ENCODE data around the gene SMIM21.

Gene SMIM21

GRCh38 chr18:75421656-75422055 is 5.8 kb downstream of the SMIM21 start:
- Histone ChIP-seq H3K36me3 (ENCODE audit: insufficient read depth, low read length) (no peaks in the 10 kb centered on the region), H3K4me3 (ENCODE audit: low read depth in 1 of 2, low read length in 2 of 2) (no peak overlapping the region), H3K9me3 (ENCODE audit: low read length) (no peaks in the 10 kb centered on the region), H3K4me1 (ENCODE audit: insufficient read depth, low read length) (no peaks in the 10 kb centered on the region), H3K27ac (ENCODE audit: low read depth, low read length) (no peak overlapping the region), H3K27me3 (ENCODE audit: control insufficient read depth in 1 of 2, insufficient read depth in 2 of 2, low read length in 2 of 2) (no peaks in the 10 kb centered on the region), H3K9ac (ENCODE audit: low read length) (no peak overlapping the region)

GRCh38 chr18:75418293-75419005 is 9.1 kb downstream of the SMIM21 start:
- H3K4me3 ChIP-seq (ENCODE audit: low read depth in 1 of 2, low read length in 2 of 2): no peak overlapping the region
- no peaks in the 10 kb centered on the region for H3K9me3 ChIP-seq (ENCODE audit: low read length)
- H3K27me3 ChIP-seq (ENCODE audit: control insufficient read depth in 1 of 2, insufficient read depth in 2 of 2, low read length in 2 of 2): no peaks in the 10 kb centered on the region
- H3K4me1 ChIP-seq (ENCODE audit: insufficient read depth, low read length): no peaks in the 10 kb centered on the region
- no peak overlapping the region for H3K27ac ChIP-seq (ENCODE audit: low read depth, low read length)
- H3K9ac ChIP-seq (ENCODE audit: low read length): no peak overlapping the region
- H3K36me3 ChIP-seq (ENCODE audit: insufficient read depth, low read length): no peaks in the 10 kb centered on the region

GRCh38 chr18:75410611-75411010 is 16.9 kb downstream of the SMIM21 start:
- no peaks in the 10 kb centered on the region for H3K27me3 ChIP-seq (ENCODE audit: control insufficient read depth in 1 of 2, insufficient read depth in 2 of 2, low read length in 2 of 2)
- H3K4me1 ChIP-seq (ENCODE audit: insufficient read depth, low read length): no peaks in the 10 kb centered on the region
- H3K36me3 ChIP-seq (ENCODE audit: insufficient read depth, low read length): no peaks in the 10 kb centered on the region
- H3K9me3 ChIP-seq (ENCODE audit: low read length): no peaks in the 10 kb centered on the region
- no peak overlapping the region for H3K27ac ChIP-seq (ENCODE audit: low read depth, low read length)
- H3K4me3 ChIP-seq (ENCODE audit: low read depth in 1 of 2, low read length in 2 of 2): no peak overlapping the region
- no peak overlapping the region for H3K9ac ChIP-seq (ENCODE audit: low read length)

- no peak overlapping the region for H3K4me3 ChIP-seq (ENCODE audit: low read depth in 1 of 2, low read length in 2 of 2)
- H3K27me3 ChIP-seq (ENCODE audit: control insufficient read depth in 1 of 2, insufficient read depth in 2 of 2, low read length in 2 of 2): no peaks in the 10 kb centered on the region
- no peak overlapping the region for H3K27ac ChIP-seq (ENCODE audit: low read depth, low read length)
- H3K4me1 ChIP-seq (ENCODE audit: insufficient read depth, low read length): no peaks in the 10 kb centered on the region
- no peak overlapping the region for H3K9ac ChIP-seq (ENCODE audit: low read length)
- no peaks in the 10 kb centered on the region for H3K36me3 ChIP-seq (ENCODE audit: insufficient read depth, low read length)
- no peaks in the 10 kb centered on the region for H3K9me3 ChIP-seq (ENCODE audit: low read length)
These were observed 17.7 kb downstream of the SMIM21 start for GRCh38 chr18:75409806-75410205.

GRCh38 chr18:75408554-75409506 is 18.7 kb downstream of the SMIM21 start:
- H3K4me3 ChIP-seq (ENCODE audit: low read depth in 1 of 2, low read length in 2 of 2): no peak overlapping the region
- no peak overlapping the region for H3K27ac ChIP-seq (ENCODE audit: low read depth, low read length)
- H3K4me1 ChIP-seq (ENCODE audit: insufficient read depth, low read length): no peaks in the 10 kb centered on the region
- H3K27me3 ChIP-seq (ENCODE audit: control insufficient read depth in 1 of 2, insufficient read depth in 2 of 2, low read length in 2 of 2): no peaks in the 10 kb centered on the region
- no peaks in the 10 kb centered on the region for H3K36me3 ChIP-seq (ENCODE audit: insufficient read depth, low read length)
- no peaks in the 10 kb centered on the region for H3K9me3 ChIP-seq (ENCODE audit: low read length)
- no peak overlapping the region for H3K9ac ChIP-seq (ENCODE audit: low read length)

GRCh38 chr18:75407468-75408437 is 19.8 kb downstream of the SMIM21 start:
- Histone ChIP-seq H3K9me3 (ENCODE audit: low read length) (no peaks in the 10 kb centered on the region), H3K36me3 (ENCODE audit: insufficient read depth, low read length) (no peaks in the 10 kb centered on the region), H3K9ac (ENCODE audit: low read length) (no peak overlapping the region), H3K27ac (ENCODE audit: low read depth, low read length) (no peak overlapping the region), H3K4me1 (ENCODE audit: insufficient read depth, low read length) (no peaks in the 10 kb centered on the region), H3K4me3 (ENCODE audit: low read depth in 1 of 2, low read length in 2 of 2) (no peak overlapping the region), H3K27me3 (ENCODE audit: control insufficient read depth in 1 of 2, insufficient read depth in 2 of 2, low read length in 2 of 2) (no peaks in the 10 kb centered on the region)

GRCh38 chr18:75406491-75407445 is 20.7 kb downstream of the SMIM21 start:
- Histone ChIP-seq H3K27ac (ENCODE audit: low read depth, low read length) (no peak overlapping the region), H3K4me3 (ENCODE audit: low read depth in 1 of 2, low read length in 2 of 2) (no peak overlapping the region)

GRCh38 chr18:75405351-75405750 is 22.2 kb downstream of the SMIM21 start:
- H3K9me3 ChIP-seq (ENCODE audit: low read length): no peaks in the 10 kb centered on the region
- no peaks in the 10 kb centered on the region for H3K4me1 ChIP-seq (ENCODE audit: insufficient read depth, low read length)
- no peak overlapping the region for H3K27ac ChIP-seq (ENCODE audit: low read depth, low read length)
- no peaks in the 10 kb centered on the region for H3K27me3 ChIP-seq (ENCODE audit: control insufficient read depth in 1 of 2, insufficient read depth in 2 of 2, low read length in 2 of 2)
- H3K36me3 ChIP-seq (ENCODE audit: insufficient read depth, low read length): no peaks in the 10 kb centered on the region
- no peak overlapping the region for H3K9ac ChIP-seq (ENCODE audit: low read length)
- H3K4me3 ChIP-seq (ENCODE audit: low read depth in 1 of 2, low read length in 2 of 2): no peak overlapping the region

More at GRCh38 chr18:75406491-75407445, 20.7 kb downstream of the SMIM21 start:
- no peaks in the 10 kb centered on the region for H3K9me3 ChIP-seq (ENCODE audit: low read length)
- H3K4me1 ChIP-seq (ENCODE audit: insufficient read depth, low read length): no peaks in the 10 kb centered on the region
- H3K36me3 ChIP-seq (ENCODE audit: insufficient read depth, low read length): no peaks in the 10 kb centered on the region
- H3K9ac ChIP-seq (ENCODE audit: low read length): no peak overlapping the region
- no peaks in the 10 kb centered on the region for H3K27me3 ChIP-seq (ENCODE audit: control insufficient read depth in 1 of 2, insufficient read depth in 2 of 2, low read length in 2 of 2)

- H3K4me1 ChIP-seq (ENCODE audit: insufficient read depth, low read length): no peaks in the 10 kb centered on the region
These were observed 27.1 kb downstream of the SMIM21 start for GRCh38 chr18:75400366-75400765.

GRCh38 chr18:75395137-75395536 is 32.4 kb downstream of the SMIM21 start:
- H3K27me3 ChIP-seq (ENCODE audit: control insufficient read depth in 1 of 2, insufficient read depth in 2 of 2, low read length in 2 of 2): no peaks in the 10 kb centered on the region
- H3K9me3 ChIP-seq (ENCODE audit: low read length): no peaks in the 10 kb centered on the region
- H3K4me1 ChIP-seq (ENCODE audit: insufficient read depth, low read length): peaks cover 15% of the 10 kb centered on the region
- no peak overlapping the region for H3K4me3 ChIP-seq (ENCODE audit: low read depth in 1 of 2, low read length in 2 of 2)
- H3K27ac ChIP-seq (ENCODE audit: low read depth, low read length): no peak overlapping the region
- H3K9ac ChIP-seq (ENCODE audit: low read length): no peak overlapping the region
- no peaks in the 10 kb centered on the region for H3K36me3 ChIP-seq (ENCODE audit: insufficient read depth, low read length)

More at GRCh38 chr18:75400366-75400765, 27.1 kb downstream of the SMIM21 start:
- Histone ChIP-seq H3K9me3 (ENCODE audit: low read length) (no peaks in the 10 kb centered on the region), H3K27ac (ENCODE audit: low read depth, low read length) (no peak overlapping the region), H3K36me3 (ENCODE audit: insufficient read depth, low read length) (no peaks in the 10 kb centered on the region), H3K27me3 (ENCODE audit: control insufficient read depth in 1 of 2, insufficient read depth in 2 of 2, low read length in 2 of 2) (no peaks in the 10 kb centered on the region), H3K9ac (ENCODE audit: low read length) (no peak overlapping the region), H3K4me3 (ENCODE audit: low read depth in 1 of 2, low read length in 2 of 2) (no peak overlapping the region)

Data from muscle layer of colon (tissue), 2 donors.